Smooth muscle cell (in vitro differentiated cells): ENCODE data around the gene VRK2. TPM values are rescaled to one million over a fixed set of nuclear protein-coding genes. Genes with fewer than 3 reads are reported as not detected.

ENCODE experiments used
- DNase-seq: peaks from one replicate; lab custom pipeline; 2025; ENCODE audit not compliant: unreplicated experiment; lab: John Stamatoyannopoulos, UW
- H2AFZ ChIP-seq: fragments of 200-600 bp; sonication (generic); 2 replicates; pipeline ENCODE4 v1.6.0; 2016; ENCODE audit warnings: antibody characterized with exemption, low read depth, mild to moderate bottlenecking
- H3F3A ChIP-seq: fragments of 200-600 bp; sonication (generic); 2 replicates; pipeline ENCODE4 v1.6.0; 2017; ENCODE audit warnings: antibody characterized with exemption, low read depth
- H3K27ac ChIP-seq: fragments of 200-600 bp; sonication (generic); 2 replicates; pipeline ENCODE4 v1.5.1; 2016; ENCODE audit warnings: low read depth, mild to moderate bottlenecking
- H3K27me3 ChIP-seq: fragments of 200-600 bp; sonication (generic); 2 replicates; pipeline ENCODE4 v1.6.1; 2016; ENCODE audit warnings: low read depth, mild to moderate bottlenecking
- H3K36me3 ChIP-seq: fragments of 200-600 bp; sonication (generic); 2 replicates; pipeline ENCODE4 v1.5.1; 2016; ENCODE audit warnings: low read depth
- H3K4me1 ChIP-seq: fragments of 200-600 bp; sonication (generic); 2 replicates; pipeline ENCODE4 v1.5.1; 2016; ENCODE audit warnings: low read depth
- H3K4me2 ChIP-seq: fragments of 200-600 bp; sonication (generic); 2 replicates; pipeline ENCODE4 v1.6.0; 2016; ENCODE audit warnings: mild to moderate bottlenecking
- H3K4me3 ChIP-seq: fragments of 200-600 bp; sonication (generic); 2 replicates; pipeline ENCODE4 v1.5.1; 2016; ENCODE audit warnings: mild to moderate bottlenecking
- H3K79me2 ChIP-seq: fragments of 200-600 bp; sonication (generic); 2 replicates; pipeline ENCODE4 v1.6.0; 2016; ENCODE audit warnings: low read depth, mild to moderate bottlenecking
- H3K9ac ChIP-seq: fragments of 200-600 bp; sonication (generic); 2 replicates; pipeline ENCODE4 v1.6.0; 2016; ENCODE audit warnings: low read depth
- H3K9me3 ChIP-seq: fragments of 200-600 bp; sonication (generic); replicated peaks from 2 replicates; pipeline ENCODE4 v1.5.1; 2016; ENCODE audit warnings: low read depth
- H4K20me1 ChIP-seq: fragments of 200-600 bp; sonication (generic); 2 replicates; pipeline ENCODE4 v1.6.0; 2016; ENCODE audit warnings: low read depth
- CTCF ChIP-seq: fragments of 200-600 bp; sonication (generic); IDR thresholded peaks from 2 replicates; pipeline ENCODE4 v1.5.1; 2017; ENCODE audit warnings: borderline replicate concordance, mild to moderate bottlenecking, antibody characterized with exemption; ENCODE audit not compliant: insufficient read depth, poor library complexity, severe bottlenecking
- WGBS: methylation state at CpG from one replicate; pipeline ENCODE4 v1.1.7; 2016; ENCODE audit warnings: low lambda C conversion rate; 5-methylcytosine and 5-hydroxymethylcytosine counted together
- polyA plus RNA-seq: library from polyadenylated mRNA; unstranded; fragments of >200 nt; fragmentation: Nextera tagmentation; extraction: Ambion mirVana; gene quantifications from 2 replicates; pipeline ENCODE4 v1.2.1, GENCODE V29; 2016
- total RNA-seq: library from RNA; depleted of rRNA; stranded (reverse); fragments of >200 nt; gene quantifications from 2 replicates; pipeline ENCODE4 v1.2.3, GENCODE V29; 2014

The VRK2 gene
- total and polyA plus RNA-seq, 2 experiments from 2014 or later, result 22.2 to 35.5 TPM

GRCh38 chr2:58194458-58194857 is 147.9 kb downstream of the VRK2 start:
- no peaks in the 10 kb centered on the region for H3K36me3 ChIP-seq
- DNase-seq, result no peak
- no peaks in the 10 kb centered on the region for H3K9me3 ChIP-seq
- no peaks in the 10 kb centered on the region for H3K79me2 ChIP-seq
- WGBS, result 89% methylated on average over 2 of the region's 2 CpGs
- H3K4me3 ChIP-seq, result no peak overlapping the region
- no peaks in the 10 kb centered on the region for H3K27me3 ChIP-seq
- TF ChIP-seq CTCF, result no peak
- H3K9ac ChIP-seq, result no peak overlapping the region
- H2AFZ ChIP-seq, result no peak overlapping the region
- no peaks in the 10 kb centered on the region for H3F3A ChIP-seq
- H3K4me1 ChIP-seq, result no peaks in the 10 kb centered on the region
- H3K4me2 ChIP-seq, result no peak overlapping the region
- H3K27ac ChIP-seq, result no peak overlapping the region
- H4K20me1 ChIP-seq, result no peaks in the 10 kb centered on the region

- DNase-seq, result no peak
- Histone ChIP-seq H3K79me2 (no peaks in the 10 kb centered on the region), H3K9ac (no peak overlapping the region), H4K20me1 (no peaks in the 10 kb centered on the region), H3K36me3 (no peaks in the 10 kb centered on the region), H3K4me1 (no peaks in the 10 kb centered on the region), H3K4me2 (no peak overlapping the region), H3K9me3 (no peaks in the 10 kb centered on the region), H3K4me3 (no peak overlapping the region), H2AFZ (no peak overlapping the region), H3K27ac (no peak overlapping the region), H3K27me3 (no peaks in the 10 kb centered on the region), H3F3A (no peaks in the 10 kb centered on the region)
- WGBS, result 93% methylated on average over 1 of the region's 1 CpG
- TF ChIP-seq CTCF, result no peak
Measured at GRCh38 chr2:58195662-58196061, 149.1 kb downstream of the VRK2 start.

GRCh38 chr2:58197894-58198293 is 151.3 kb downstream of the VRK2 start:
- Histone ChIP-seq H3K36me3 (no peaks in the 10 kb centered on the region), H3K4me2 (no peak overlapping the region), H2AFZ (no peak overlapping the region), H4K20me1 (no peaks in the 10 kb centered on the region), H3K27ac (no peak overlapping the region), H3K27me3 (no peaks in the 10 kb centered on the region), H3K4me3 (no peak overlapping the region), H3K4me1 (no peaks in the 10 kb centered on the region), H3K9me3 (no peaks in the 10 kb centered on the region), H3F3A (no peaks in the 10 kb centered on the region), H3K79me2 (no peaks in the 10 kb centered on the region), H3K9ac (no peak overlapping the region)
- TF ChIP-seq CTCF, result no peak
- 90% methylated on average over 2 of the region's 2 CpGs for WGBS
- DNase-seq, result no peak

DNA sequence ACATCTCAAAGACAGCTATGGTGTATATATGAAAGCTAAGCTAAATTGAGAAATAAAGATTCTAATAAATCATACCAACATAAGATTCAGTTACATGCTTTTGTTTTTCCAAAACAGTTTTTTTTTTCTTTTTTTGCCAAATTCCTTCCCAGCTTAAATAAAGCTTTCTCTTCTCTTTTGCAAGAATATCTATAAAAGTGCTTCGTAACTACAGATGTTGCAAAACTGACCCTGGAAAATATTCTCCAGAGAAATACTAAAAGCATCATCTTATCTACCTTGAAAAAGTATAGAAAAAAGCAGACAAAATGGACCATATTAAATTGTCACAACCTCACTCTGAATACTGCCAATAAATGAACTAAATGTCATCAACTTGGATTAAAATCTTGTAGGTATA is 155.8 kb downstream of the VRK2 start:
- no peak overlapping the region for H3K27ac ChIP-seq
- H3K27me3 ChIP-seq, result no peaks in the 10 kb centered on the region
- H3K4me3 ChIP-seq, result no peak overlapping the region
- no peaks in the 10 kb centered on the region for H3F3A ChIP-seq
- no peak for TF ChIP-seq CTCF
- 63% methylated on average over 1 of the region's 1 CpG for WGBS
- no peaks in the 10 kb centered on the region for H4K20me1 ChIP-seq
- DNase-seq, result no peak
- H3K9me3 ChIP-seq, result no peaks in the 10 kb centered on the region
- H3K4me2 ChIP-seq, result no peak overlapping the region
- peaks cover under 1% of the 10 kb centered on the region for H3K4me1 ChIP-seq
- H3K9ac ChIP-seq, result no peak overlapping the region
- no peaks in the 10 kb centered on the region for H3K36me3 ChIP-seq
- H2AFZ ChIP-seq, result no peak overlapping the region
- no peaks in the 10 kb centered on the region for H3K79me2 ChIP-seq
